NCI-H1092 treated with DMSO at 0.1 percent for 48 hours (cell line): Measurements from ENCODE around the gene WNT9B.
A peak's percentile ranks its signal among the peaks of the same experiment; 100 is the strongest.

Source experiments
- DNase-seq: peaks from one replicate; lab custom pipeline; 2025; lab: John Stamatoyannopoulos, UW

Gene WNT9B

DNA sequence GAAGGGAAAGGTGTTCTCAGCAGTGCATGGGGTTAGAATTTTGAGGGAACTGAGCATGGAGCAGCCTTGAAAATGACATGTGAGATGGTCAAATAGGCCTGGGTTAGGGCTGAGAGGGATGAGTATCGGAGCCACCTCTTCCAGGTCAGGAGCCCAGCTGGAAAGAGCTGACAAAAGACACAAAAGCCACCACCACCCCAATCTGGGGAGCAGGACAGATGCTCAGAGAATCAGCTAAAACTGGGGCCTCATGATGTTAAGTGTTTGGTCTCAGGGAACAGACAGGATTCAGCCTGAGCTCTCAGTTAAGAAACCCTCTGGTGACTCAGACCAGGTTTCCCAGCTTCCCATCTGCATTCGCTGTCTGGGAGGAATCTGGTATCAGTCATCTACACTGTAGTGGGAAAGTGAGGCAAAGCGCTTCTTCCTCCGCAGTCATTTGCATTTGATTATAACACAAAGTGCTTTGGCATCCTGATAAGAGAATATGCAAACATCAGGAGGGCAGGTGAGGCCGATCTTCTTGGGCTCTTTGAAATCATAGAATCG, 2.6 kb downstream of the WNT9B start:
- no peak for DNase-seq

DNA sequence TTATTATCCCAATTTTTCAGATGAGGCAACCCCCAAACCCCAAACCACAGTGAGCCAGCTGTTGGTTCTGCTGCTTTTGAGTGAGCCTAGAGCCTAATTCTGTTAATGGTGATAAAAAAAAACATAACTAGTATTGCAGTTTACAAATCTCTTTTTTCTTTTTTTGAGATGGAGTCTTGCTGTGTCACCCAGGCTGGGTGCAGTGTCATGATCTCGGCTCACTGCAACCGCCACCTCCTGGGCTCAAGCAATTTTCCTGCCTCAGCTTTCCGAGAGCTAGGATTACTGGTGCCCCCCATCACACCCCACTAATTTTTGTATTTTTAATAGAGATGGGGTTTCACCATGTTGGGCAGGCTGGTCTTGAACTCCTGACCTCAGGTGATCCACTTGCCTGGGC, 3.1 kb downstream of the WNT9B start:
- no peak for DNase-seq

DNA sequence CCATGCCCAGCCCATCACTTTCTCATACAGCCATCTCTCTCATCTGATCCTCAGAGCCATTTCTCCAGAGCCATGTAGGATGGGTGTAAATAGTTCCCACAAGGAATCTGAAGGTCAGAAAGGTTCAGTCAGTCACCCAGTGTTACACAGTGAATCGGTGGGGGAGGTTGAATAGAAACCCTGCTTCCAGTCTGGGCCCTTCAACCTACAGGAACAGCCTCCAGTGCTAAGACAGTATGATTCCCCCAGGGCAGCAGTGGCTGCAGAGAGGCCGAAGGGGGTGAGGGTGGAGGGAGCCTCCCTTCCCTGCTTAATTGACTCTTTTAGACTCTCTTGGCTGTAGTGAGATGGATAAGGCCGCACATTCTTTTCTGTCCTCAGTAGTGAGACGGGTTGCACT, 3.6 kb downstream of the WNT9B start:
- DNase-seq, result no peak

DNA sequence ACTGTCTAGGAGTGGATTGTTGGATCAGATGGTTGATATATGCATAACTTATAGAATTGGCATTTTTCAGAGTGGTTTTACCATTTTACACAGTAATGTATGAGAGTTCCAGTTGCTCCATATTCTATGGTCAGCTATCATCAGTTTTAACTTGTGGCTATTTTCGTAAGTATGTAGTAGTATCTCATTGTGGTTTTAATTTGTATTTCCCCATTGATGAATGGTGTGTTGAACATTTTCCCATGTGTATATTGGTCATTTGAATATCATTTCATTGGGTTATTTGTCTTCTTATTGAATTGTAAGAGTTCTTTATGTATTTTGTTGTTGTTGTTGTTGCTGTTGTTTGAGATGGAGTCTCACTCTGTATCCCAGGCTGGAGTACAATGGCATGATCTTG, 6.2 kb downstream of the WNT9B start:
- no peak for DNase-seq

DNA sequence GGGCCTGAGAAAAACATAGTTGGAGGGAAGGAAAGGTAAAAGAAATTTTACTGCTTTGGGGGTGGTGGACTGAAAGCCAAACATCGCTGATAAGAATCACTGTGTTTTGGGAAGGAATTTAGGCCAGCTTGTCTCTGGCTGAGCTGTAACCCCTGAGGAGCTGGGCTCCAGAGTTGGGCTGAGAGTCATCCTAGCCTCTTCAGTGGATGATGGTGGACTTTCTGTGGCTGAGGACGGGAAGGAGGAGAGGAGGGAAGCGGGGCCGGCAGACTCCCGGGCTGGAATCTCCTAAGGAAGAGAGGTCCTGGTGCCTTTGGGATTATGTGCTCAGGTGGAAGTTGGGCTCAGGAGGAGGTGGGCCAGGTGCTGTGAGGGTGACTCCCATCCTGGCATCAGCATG, 8.6 kb downstream of the WNT9B start:
- no peak for DNase-seq

DNA sequence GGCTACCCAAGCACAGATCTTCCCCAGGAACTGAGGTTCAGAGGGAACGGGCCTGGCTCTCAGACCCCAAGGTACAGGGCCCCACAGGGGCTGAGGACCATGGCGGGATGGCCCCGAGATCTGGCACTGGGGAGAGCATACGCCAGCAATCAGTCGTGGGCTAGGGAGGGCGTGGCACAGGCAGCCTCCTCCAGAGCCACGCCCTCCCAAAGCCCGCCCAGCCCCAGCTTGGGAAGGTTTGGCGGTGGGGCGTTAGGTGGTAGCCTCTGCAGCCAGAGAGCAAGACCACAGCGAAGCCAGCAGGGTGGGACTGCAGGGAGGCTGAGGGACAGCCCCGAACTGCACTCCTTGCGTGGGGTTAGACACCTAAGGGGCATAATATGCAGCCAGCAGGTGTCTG, 11.6 kb downstream of the WNT9B start:
- no peak for DNase-seq

DNA sequence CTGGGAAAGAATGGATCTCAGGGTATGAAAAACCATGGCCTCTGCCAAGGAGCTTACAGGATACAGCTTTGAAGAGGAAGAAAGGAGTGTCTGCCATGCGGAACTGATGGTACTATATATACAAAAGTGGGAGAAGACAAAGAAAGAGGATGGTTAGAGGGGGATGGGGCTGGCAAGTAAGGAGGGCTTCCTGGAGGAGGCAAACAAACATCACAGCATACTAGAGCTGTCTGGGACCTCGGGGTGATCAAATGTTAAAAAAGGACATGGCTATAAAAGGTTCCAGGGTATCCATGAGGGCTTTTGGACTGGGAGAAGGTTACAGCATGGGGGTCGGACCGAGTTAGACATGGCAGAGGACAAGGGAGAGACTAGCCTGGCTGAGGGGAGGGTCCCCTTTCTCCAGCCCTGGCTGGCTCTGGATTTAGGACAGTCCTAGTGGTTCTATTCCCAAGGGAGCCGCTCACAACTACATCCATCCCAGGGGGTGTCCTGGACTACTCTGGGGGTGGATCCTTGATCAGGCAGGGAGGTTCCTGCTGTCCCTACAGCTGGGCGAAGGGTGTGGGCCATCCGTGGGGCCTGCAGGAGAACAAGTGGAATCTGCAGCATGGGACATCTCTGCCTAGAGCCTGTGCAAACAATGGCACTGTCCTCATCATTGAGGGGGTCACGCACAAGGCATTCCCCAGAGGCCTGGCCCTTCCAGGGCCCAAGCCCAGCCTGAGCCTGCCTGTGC, 12.2 kb downstream of the WNT9B start:
- DNase-seq, result no peak

DNA sequence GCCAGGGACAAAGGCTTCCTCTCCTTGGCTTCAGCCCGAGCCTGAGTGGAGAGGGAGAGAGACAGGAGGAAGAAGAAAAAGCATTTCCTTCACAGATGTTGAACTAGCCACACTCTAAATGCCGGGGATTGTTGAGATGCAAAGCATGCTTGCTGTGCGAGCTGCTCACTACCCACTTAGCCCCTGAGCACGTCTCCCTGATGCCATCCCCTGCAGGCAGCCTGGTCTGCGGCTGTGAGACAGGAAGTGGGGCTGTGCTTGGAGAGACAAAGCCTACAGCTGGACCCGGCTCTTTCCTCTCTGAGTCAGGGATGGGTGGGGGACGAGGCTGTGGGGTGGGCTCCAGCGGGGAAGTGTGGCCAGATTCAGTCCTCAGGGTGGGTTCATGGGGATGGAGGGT, 13.7 kb downstream of the WNT9B start:
- DNase-seq, result no peak

DNA sequence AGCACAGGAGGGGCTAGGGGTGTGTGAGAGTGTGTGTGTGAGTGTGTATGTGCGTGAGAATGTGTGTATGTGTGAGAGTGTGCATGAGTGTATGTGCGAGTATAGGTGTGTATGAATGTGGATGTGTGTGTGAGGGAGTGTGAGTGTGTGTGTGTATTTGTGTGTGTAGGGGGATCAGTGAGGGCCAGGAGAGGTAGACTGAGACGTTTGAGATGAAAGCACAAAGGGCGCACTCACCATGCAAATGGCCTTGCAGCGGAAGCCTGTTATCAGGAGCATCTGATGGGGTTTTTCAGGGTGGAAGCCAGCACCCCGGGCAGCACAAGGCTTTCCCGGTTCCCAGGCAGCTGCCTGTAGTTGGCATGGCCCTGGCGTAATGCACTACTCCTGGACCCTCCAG, 14.9 kb downstream of the WNT9B start:
- no peak for DNase-seq

DNA sequence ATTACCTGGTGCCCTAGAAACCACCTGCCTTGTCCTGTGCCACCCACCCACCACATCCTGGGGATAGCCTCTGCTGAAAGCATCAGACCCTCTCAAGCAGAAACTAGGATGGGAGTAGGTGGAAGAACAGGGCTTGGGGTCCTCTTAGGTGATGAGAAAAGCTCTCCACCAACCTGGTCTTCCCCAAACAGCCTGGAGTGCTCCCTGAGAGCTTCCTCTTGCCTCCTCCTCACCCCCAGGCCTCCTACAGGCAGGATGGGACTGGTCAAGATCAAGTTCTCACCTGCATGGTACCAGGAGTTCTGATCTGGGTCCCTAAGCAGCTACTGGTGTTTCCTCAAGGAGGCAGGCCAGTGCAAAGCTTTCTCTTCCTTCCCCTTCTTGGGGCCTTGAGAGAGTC, 15.4 kb downstream of the WNT9B start:
- DNase-seq, result no peak

DNA sequence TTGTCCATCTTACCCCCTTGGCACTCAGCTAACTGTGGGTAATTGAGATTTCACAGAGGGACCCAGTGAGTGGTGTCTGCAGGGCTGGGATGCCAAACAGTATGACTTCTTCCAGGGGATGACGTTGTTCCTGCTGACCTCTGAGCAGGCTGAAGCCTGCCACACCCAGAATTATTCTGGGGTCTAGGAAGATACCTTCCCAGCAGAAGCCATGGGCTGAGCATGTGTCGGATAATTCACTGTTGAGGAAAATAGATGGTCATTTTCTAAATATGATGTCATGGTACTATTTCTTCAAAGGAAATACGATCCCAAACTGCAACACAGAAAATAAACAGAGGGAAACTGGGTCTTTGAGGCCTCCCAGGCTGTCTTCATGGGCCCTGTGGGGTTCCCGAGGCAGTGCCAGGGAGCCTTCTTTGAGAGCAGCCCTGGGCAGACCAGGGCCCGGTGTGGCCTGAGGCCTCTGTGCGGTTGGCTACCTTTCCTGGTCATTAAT, 17.4 kb downstream of the WNT9B start:
- no peak for DNase-seq

DNA sequence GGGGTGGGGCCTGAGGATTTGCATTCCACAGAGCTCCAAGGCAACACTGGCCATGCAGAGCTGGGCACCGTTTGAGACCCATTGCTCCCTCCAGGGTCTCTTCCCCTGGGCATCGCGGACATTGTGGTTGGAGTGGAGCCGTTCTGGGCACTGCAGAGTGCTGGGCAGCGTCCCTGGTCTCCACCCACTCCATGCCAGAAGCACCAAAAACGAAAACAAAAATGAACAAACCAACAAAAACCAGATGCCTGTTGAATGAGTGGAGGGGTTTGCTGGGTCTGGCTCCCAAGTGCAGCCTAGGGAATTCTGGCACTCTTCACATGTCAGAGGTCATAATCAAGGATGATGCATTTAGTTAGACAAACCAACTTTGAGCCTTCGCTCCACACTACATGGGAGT, 17.9 kb downstream of the WNT9B start:
- no peak for DNase-seq

DNA sequence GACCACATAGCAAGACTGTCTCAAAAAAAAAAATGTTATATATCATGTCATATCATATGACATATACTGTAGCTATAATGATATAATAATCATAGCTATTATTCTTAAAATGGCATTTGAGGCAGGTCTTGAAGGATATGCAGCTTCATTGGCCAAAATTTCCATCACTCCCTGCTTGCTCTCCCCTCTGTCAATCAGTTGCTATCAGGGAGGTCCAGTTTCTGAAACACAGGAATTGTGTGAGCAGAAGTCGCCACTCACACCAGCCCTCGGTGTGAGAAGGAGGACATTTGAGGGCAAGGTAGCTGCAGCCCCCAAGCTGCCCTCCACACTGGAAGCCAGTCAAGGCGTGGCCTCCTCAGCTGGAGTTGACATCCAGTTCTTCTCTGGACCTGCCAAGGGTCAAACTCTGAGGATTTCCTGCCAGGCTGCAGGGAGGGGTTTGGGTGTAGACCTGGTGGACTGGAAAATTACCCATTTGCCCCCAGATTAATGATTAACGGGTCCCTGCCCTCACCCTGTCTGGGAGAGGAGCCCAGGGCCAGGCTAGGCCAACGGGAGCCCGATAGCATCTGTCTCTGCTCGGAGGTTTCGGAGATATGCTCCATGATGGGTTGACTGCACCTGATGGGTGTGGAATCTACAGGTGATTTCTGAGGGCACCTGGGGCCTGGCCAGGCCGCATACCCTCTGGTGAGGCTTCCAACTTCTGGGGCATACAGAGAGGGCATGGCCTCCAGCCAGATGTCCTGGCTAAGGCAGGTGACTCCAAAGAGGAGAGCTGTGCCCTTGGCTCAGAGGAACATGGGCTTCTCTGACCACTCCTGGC, 18.8 kb downstream of the WNT9B start:
- no peak for DNase-seq

DNA sequence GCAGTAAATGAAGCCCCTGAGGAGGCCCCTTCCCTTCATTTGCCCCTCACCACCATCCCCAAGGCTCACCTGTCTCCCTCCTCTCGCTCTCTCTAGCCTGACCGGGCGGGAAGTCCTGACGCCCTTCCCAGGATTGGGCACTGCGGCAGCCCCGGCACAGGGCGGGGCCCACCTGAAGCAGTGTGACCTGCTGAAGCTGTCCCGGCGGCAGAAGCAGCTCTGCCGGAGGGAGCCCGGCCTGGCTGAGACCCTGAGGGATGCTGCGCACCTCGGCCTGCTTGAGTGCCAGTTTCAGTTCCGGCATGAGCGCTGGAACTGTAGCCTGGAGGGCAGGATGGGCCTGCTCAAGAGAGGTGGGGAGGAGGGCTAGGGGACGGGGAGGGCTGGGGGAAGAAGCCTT, 21.0 kb downstream of the WNT9B start:
- DNase-seq, result no peak

DNA sequence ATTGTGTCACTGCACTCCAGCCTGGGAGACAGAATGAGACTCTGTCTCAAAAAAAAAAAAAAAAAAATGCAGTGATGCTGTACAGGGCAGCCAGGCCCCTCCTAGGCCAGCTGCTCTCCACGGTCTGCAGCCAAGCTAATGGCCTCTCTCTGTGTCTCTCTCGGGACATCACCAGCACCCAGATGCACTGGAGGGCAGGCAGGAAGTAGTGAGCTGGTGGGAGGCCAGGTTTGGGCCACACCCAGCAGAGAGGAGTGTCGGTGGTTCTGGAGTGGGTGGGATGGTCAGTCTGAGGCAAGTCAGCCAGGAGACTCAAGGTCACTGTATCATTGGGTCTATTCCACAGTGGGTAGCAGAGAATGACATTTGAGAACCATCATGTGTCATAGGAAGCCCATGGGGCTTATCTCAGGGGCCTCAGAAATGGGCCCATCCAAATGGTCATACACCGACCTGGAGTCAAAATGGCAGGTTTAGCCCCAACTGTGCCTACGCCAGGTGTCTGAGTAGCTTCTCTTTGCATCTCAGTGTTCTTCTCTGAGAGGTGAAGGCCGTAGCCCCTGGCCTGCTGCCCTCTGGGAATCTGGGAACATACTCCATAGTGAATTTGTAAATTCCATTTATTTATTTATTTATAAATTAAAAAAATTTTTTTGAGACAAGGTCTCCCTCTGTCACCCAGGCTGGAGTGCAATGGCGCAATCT, 22.7 kb downstream of the WNT9B start:
- DNase-seq, result no peak

DNA sequence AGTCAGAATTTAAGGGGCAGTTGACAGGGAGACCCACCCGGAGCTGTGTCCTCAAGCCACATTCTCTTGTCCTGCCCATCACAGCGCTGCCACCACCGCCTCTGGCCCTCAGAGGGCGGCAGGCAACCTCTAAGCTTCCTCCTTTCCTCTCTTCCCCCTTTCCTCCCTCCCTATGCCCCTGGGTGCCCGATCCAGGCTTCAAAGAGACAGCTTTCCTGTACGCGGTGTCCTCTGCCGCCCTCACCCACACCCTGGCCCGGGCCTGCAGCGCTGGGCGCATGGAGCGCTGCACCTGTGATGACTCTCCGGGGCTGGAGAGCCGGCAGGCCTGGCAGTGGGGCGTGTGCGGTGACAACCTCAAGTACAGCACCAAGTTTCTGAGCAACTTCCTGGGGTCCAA, 23.5 kb downstream of the WNT9B start:
- no peak for DNase-seq

DNA sequence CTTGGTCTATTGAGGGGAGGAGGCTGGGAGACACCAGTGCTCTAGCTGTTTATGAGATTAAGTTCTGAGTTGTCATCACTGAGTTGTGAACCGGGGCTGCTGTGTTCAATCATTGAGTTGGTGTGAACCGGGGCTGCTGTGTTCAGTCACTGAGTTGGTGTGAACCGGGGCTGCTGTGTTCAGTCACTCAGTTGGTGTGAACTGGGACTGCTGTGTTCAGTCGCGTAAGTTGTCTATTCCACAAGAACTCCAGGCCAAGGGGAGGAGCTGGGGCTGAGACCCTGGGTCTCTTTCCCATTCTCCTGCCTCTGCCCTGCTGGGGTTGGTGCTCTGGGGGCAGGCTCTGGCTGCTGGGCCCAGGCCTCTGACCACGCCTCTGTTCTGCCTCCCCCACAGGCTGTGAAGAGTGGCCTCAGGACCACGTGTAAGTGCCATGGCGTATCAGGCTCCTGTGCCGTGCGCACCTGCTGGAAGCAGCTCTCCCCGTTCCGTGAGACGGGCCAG, 24.5 kb downstream of the WNT9B start:
- DNase-seq, result no peak

DNA sequence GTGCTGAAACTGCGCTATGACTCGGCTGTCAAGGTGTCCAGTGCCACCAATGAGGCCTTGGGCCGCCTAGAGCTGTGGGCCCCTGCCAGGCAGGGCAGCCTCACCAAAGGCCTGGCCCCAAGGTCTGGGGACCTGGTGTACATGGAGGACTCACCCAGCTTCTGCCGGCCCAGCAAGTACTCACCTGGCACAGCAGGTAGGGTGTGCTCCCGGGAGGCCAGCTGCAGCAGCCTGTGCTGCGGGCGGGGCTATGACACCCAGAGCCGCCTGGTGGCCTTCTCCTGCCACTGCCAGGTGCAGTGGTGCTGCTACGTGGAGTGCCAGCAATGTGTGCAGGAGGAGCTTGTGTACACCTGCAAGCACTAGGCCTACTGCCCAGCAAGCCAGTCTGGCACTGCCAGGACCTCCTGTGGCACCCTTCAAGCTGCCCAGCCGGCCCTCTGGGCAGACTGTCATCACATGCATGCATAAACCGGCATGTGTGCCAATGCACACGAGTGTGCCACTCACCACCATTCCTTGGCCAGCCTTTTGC, 25.0 kb downstream of the WNT9B start:
- peak; percentile 19 for DNase-seq

DNA sequence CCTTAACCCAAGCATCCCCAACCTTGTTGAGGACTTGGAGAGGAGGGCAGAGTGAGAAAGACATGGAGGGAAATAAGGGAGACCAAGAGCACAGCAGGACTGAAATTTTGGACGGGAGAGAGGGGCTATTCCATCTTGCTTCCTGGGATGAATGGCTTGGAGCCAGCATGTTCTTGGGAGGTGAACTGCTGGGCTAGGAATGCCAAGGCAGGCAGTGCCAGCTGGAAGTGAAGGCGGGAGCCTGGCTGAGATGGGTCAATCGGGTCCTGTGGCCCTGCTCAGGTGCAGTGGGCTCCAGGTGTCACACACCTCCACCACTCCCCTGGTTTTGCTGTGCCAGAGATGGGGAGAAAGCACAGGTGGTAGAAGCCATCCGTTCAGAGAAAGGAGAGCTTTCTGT, 25.5 kb downstream of the WNT9B start:
- no peak for DNase-seq

DNA sequence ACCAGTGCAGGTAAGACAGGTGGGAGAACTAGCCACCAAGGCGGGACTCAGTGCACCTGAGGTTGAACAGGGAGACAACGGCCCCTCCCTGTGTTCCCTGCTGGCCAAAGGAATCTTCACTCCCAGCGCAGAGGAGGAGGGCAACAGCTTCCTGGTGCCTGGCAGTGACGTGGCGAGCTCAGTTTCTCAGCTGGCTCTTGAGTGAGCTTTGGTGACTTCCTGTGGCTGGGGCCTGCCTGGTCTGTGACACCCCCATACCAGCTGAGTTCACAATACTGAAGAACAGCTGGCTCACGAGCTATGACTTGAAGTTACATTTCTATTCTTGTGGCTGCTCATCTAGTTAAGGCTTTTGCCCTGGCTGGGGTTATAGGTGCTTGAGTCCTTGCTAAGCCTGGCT, 26.1 kb downstream of the WNT9B start:
- DNase-seq, result no peak

DNA sequence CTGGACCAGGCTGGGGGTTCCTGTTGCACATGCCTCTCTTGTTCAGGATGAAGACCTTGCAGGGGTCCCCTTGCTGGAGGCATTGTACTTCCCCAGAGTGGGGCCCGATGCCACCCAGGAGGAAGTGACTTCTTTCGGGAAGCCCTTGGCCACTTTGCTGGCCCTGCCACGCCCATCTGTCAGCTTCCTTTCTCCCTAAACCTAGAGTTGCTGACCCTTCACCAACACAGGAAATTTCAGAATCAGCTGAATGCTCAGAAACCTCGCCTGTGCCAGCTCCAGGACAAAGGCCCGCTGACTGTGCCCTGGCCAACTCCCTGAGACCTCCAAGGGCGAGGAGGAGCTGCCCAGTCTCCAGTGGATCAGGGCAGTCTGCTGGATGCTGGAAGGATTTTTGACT, 26.7 kb downstream of the WNT9B start:
- no peak for DNase-seq

DNA sequence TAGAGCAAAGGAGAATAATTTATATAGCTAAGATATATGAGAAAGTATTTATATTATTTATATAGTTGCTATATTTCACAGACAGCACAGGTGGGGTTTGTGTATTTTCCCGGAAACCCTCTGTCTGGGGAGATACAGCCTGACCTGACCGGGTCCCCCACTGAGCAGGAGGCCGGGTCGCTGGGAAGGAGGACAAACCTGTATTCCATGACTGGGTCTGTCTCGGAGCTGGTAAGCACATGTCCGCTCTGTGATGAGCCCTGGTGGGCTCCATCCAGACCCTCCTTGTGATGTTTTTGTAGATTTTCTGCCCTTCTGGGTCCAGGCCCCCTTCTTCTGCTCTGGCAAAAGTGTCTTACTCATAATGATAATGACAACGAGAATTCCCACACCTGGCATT, 27.7 kb downstream of the WNT9B start:
- no peak for DNase-seq
